IMR-90 (cell line): ENCODE measurements around the gene RGS14. TPM values are rescaled to one million over a fixed set of nuclear protein-coding genes. Genes with fewer than 3 reads are reported as not detected.
A peak's percentile ranks its signal among the peaks of the same experiment; 100 is the strongest.

Source experiments
- ATAC-seq: fragments of 200-7000 bp; cut with Tn5 transposase; 2 replicates; pipeline ENCODE4 v1.9.1; 2020; ENCODE audit warnings: low read depth, mild to moderate bottlenecking, moderate library complexity
- BruUV-seq: library from RNA; stranded (reverse); fragments of 400-500 nt; replicated peaks from 2 replicates; lab custom pipeline; 2021; lab: Mats Ljungman, UMichigan
- CTCF ChIA-PET: fragments of 300-600 bp; formaldehyde crosslinking; extraction: SDS; loops from one replicate; lab custom pipeline; 2021; ENCODE audit warnings: antibody characterized with exemption; lab: Yijun Ruan, JAX
- POLR2A ChIA-PET: fragments of 300-600 bp; sonication (Branson Sonifier 250); formaldehyde crosslinking; loops from one replicate; lab custom pipeline; 2022; ENCODE audit warnings: antibody characterized with exemption; ENCODE audit not compliant: unreplicated experiment; lab: Charles Lee
- DNase-seq: peaks from one replicate; pipeline ENCODE4 v3.0.0; 2013
- H2AFZ ChIP-seq: replicated peaks from 2 replicates; pipeline ENCODE3; 2013; ENCODE audit warnings: low read length, mild to moderate bottlenecking; ENCODE audit not compliant: poor library complexity
- H2AK5ac ChIP-seq: 2 replicates; pipeline ENCODE4 v1.6.1; 2013; ENCODE audit warnings: low read depth, low read length, inconsistent platforms
- H2AK9ac ChIP-seq: replicated peaks from 2 replicates; pipeline ENCODE3; 2013; ENCODE audit warnings: mild to moderate bottlenecking, low read depth, low read length, moderate library complexity; ENCODE audit not compliant: poor library complexity
- H2BK120ac ChIP-seq: 2 replicates; pipeline ENCODE4 v1.6.1; 2013; ENCODE audit warnings: low read depth, low read length, inconsistent platforms
- H2BK15ac ChIP-seq: 3 replicates; pipeline ENCODE4 v1.6.1; 2013; ENCODE audit warnings: low read depth, low read length, inconsistent platforms
- H2BK20ac ChIP-seq: 2 replicates; pipeline ENCODE4 v1.6.1; 2013; ENCODE audit warnings: low read depth, mild to moderate bottlenecking, inconsistent platforms, low read length, moderate library complexity
- H2BK5ac ChIP-seq: 2 replicates; pipeline ENCODE4 v1.6.1; 2013; ENCODE audit warnings: mild to moderate bottlenecking, low read depth, low read length, inconsistent platforms; ENCODE audit not compliant: poor library complexity, severe bottlenecking
- H3K14ac ChIP-seq: replicated peaks from 2 replicates; pipeline ENCODE4 v1.6.1; 2013; ENCODE audit warnings: low read depth, low read length, inconsistent platforms
- H3K18ac ChIP-seq: 2 replicates; pipeline ENCODE4 v1.6.1; 2013; ENCODE audit warnings: low read depth, low read length, control low read depth
- H3K23ac ChIP-seq: 2 replicates; pipeline ENCODE4 v1.6.1; 2013; ENCODE audit warnings: low read depth, low read length, inconsistent platforms
- H3K27ac ChIP-seq: 2 replicates; pipeline ENCODE4 v1.5.1; 2013; ENCODE audit warnings: mild to moderate bottlenecking, control low read depth, low read length; ENCODE audit not compliant: insufficient read depth
- H3K27me3 ChIP-seq: 2 replicates; pipeline ENCODE4 v1.6.1; 2013; ENCODE audit warnings: low read length; ENCODE audit not compliant: control insufficient read depth, insufficient read depth
- H3K36me3 ChIP-seq: 2 replicates; pipeline ENCODE4 v1.6.1; 2013; ENCODE audit warnings: low read length, mixed read lengths; ENCODE audit not compliant: control insufficient read depth, insufficient read depth
- H3K4ac ChIP-seq: 2 replicates; pipeline ENCODE4 v1.6.1; 2013; ENCODE audit warnings: low read depth, low read length, inconsistent platforms
- H3K4me1 ChIP-seq: 2 replicates; pipeline ENCODE4 v1.6.1; 2013; ENCODE audit warnings: low read length, mixed read lengths; ENCODE audit not compliant: control insufficient read depth, insufficient read depth
- H3K4me2 ChIP-seq: 2 replicates; pipeline ENCODE4 v1.6.1; 2013; ENCODE audit warnings: low read depth, mild to moderate bottlenecking, control low read depth, low read length, moderate library complexity
- H3K4me3 ChIP-seq: 2 replicates; pipeline ENCODE4 v1.5.1; 2013; ENCODE audit warnings: low read depth, mild to moderate bottlenecking, control low read depth, low read length, moderate library complexity; ENCODE audit not compliant: insufficient read depth
- H3K56ac ChIP-seq: 2 replicates; pipeline ENCODE4 v1.6.1; 2013; ENCODE audit warnings: low read length, inconsistent platforms; ENCODE audit not compliant: insufficient read depth; ENCODE audit errors: extremely low read depth
- H3K79me1 ChIP-seq, 2 experiments: 2 replicates each; pipeline ENCODE4 v1.6.1; 2013; ENCODE audit warnings: low read length in 2 of 2, inconsistent platforms in 1 of 2, low read depth in 1 of 2
- H3K9ac ChIP-seq: 2 replicates; pipeline ENCODE4 v1.6.1; 2013; ENCODE audit warnings: low read depth, low read length, control low read depth
- H3K9me1 ChIP-seq: 2 replicates; pipeline ENCODE4 v1.6.1; 2013; ENCODE audit warnings: low read length, inconsistent platforms; ENCODE audit not compliant: insufficient read depth
- H3K9me3 ChIP-seq: 2 replicates; pipeline ENCODE4 v1.6.1; 2013; ENCODE audit warnings: low read length; ENCODE audit not compliant: control insufficient read depth, insufficient read depth
- H4K20me1 ChIP-seq: 2 replicates; pipeline ENCODE4 v1.6.1; 2013; ENCODE audit warnings: low read length, inconsistent platforms; ENCODE audit not compliant: insufficient read depth
- H4K5ac ChIP-seq: 2 replicates; pipeline ENCODE4 v1.6.1; 2013; ENCODE audit warnings: mild to moderate bottlenecking, low read depth, low read length, control low read depth
- H4K8ac ChIP-seq, 2 experiments: 2 replicates each; pipeline ENCODE4 v1.6.1; 2013; ENCODE audit warnings: low read depth in 2 of 2, low read length in 2 of 2, control low read depth in 1 of 2, inconsistent platforms in 1 of 2
- H4K91ac ChIP-seq: 2 replicates; pipeline ENCODE4 v1.6.1; 2013; ENCODE audit warnings: low read depth, low read length, inconsistent platforms; ENCODE audit not compliant: insufficient read depth
- CEBPB ChIP-seq: IDR thresholded peaks from 2 replicates; pipeline ENCODE4 v1.6.1; 2012; ENCODE audit warnings: low read depth, low read length, improper control_type of control experiment
- FOS ChIP-seq: fragments of 150-350 bp; IDR thresholded peaks from 2 replicates; pipeline ENCODE4 v1.6.1; 2016; ENCODE audit warnings: low read depth, low read length
- MAZ ChIP-seq: IDR thresholded peaks from 2 replicates; pipeline ENCODE4 v1.6.1; 2012; ENCODE audit warnings: low read depth, mild to moderate bottlenecking, low read length, improper control_type of control experiment, moderate library complexity, borderline replicate concordance
- MXI1 ChIP-seq: IDR thresholded peaks from 2 replicates; pipeline ENCODE4 v1.6.1; 2012; ENCODE audit warnings: low read depth, mild to moderate bottlenecking, low read length, moderate library complexity, borderline replicate concordance
- RAD21 ChIP-seq: IDR thresholded peaks from 2 replicates; pipeline ENCODE4 v1.6.1; 2012; ENCODE audit warnings: low read length, improper control_type of control experiment
- SMC3 ChIP-seq: fragments of 150-350 bp; IDR thresholded peaks from 2 replicates; pipeline ENCODE4 v1.6.1; 2016; ENCODE audit warnings: low read depth, mild to moderate bottlenecking, antibody characterized with exemption, low read length, moderate library complexity
- WGBS, 2 experiments: methylation state at CpG; one replicate each; pipeline versions ENCODE4 v1.1.5 to v1.1.7; 2013; ENCODE audit warnings: missing lambda C conversion rate in 2 of 2; ENCODE audit not compliant: insufficient read length in 1 of 2; ENCODE audit errors: extremely low coverage in 2 of 2; 5-methylcytosine and 5-hydroxymethylcytosine counted together
- dilution Hi-C: fragments of 300-500 bp; cut with HindIII; formaldehyde crosslinking; loops from one replicate; pipeline ENCODE4 v1.14.3; 2018; ENCODE audit warnings: low sequenced_read_pairs; ENCODE audit not compliant: unreplicated experiment
- in situ Hi-C: fragments of 300-500 bp; cut with MboI; formaldehyde crosslinking; loops from 3 replicates; pipeline ENCODE4 v1.14.3; 2019; ENCODE audit warnings: low sequenced_read_pairs, inconsistent platforms, mixed read lengths
- intact Hi-C: fragments of 100-400 bp; cut with micrococcal nuclease; formaldehyde crosslinking; loops from 2 replicates; pipeline ENCODE4 v1.10.0; 2022
- polyA plus RNA-seq, 3 experiments: library from polyadenylated mRNA; depleted of rRNA; stranded (reverse); fragments of >200 nt; gene quantifications; 2 replicates each; pipeline ENCODE4 v1.2.3, GENCODE V29; 2012; ENCODE audit warnings: low replicate concordance in 1 of 3
- total RNA-seq: library from RNA; depleted of rRNA; stranded (reverse); fragments of >200 nt; gene quantifications from 2 replicates; pipeline ENCODE4 v1.2.3, GENCODE V29; 2012
- TF ChIP-seq, protein P1 (sequence below): conservative IDR thresholded peaks from 2 replicates; pipeline ENCODE4 v1.5.1; 2012; ENCODE audit warnings: mild to moderate bottlenecking, low read depth, low read length, improper control_type of control experiment
- TF ChIP-seq, protein P2 (sequence below): fragments of 150-350 bp; IDR thresholded peaks from 2 replicates; pipeline ENCODE4 v1.6.1; 2016; ENCODE audit warnings: low read depth, mild to moderate bottlenecking, low read length, moderate library complexity, borderline replicate concordance

The RGS14 gene
- total and polyA plus RNA-seq, 2 of the 4 experiments (the other 2 are of a cell fraction), result 1.1 to 6.5 TPM

DNA sequence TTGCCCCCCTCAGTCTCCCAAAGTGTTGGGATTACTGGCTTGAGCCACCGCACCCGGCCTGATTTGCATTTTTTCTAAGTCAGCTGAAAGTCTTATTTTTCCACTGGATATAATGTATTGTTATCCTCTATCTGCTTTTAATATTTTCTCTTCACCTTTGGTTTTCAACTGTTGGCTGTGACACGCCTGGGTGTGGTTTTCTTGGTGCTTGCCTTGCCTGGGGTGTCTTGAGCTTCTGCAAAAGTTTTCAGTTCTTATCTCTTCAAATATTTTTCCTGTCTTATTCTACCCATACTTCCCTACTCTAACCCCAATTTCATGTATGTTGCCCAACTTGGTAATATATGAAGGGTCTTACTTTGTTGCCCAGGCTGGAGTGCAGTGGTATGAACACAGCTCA is 41.7 kb upstream of the RGS14 start (continued):
- TF ChIP-seq, protein P1, sequence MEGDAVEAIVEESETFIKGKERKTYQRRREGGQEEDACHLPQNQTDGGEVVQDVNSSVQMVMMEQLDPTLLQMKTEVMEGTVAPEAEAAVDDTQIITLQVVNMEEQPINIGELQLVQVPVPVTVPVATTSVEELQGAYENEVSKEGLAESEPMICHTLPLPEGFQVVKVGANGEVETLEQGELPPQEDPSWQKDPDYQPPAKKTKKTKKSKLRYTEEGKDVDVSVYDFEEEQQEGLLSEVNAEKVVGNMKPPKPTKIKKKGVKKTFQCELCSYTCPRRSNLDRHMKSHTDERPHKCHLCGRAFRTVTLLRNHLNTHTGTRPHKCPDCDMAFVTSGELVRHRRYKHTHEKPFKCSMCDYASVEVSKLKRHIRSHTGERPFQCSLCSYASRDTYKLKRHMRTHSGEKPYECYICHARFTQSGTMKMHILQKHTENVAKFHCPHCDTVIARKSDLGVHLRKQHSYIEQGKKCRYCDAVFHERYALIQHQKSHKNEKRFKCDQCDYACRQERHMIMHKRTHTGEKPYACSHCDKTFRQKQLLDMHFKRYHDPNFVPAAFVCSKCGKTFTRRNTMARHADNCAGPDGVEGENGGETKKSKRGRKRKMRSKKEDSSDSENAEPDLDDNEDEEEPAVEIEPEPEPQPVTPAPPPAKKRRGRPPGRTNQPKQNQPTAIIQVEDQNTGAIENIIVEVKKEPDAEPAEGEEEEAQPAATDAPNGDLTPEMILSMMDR, result no peak
- no peak for TF ChIP-seq MXI1

DNA sequence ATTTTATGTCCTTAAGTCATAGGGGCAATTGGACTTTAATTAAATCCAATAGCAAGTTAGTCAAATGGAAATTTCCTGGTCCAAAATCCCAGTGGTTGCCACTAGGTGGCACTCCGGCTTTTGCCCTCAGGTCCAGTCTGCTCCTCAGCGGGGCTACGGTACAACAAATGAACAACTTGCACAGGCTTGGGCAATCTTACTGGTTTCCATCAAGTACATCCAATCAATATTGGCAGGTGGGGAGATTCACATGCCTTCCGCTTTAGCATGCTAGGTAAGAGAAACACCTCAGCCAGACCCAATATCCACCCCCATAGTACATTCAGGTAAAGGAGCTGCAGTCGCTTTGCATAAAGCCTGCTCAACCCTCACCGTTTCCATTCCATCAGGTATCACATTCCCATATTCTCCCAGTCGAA is 39.8 kb upstream of the RGS14 start:
- no peak overlapping the region for H3K23ac ChIP-seq
- 71% methylated on average over 3 of the region's 7 CpGs; no CpG with 5 or more reads in 1 of the 2 experiments for WGBS, 2 experiments
- peaks cover 6% of the 10 kb centered on the region; the same call in 1 of the 2 replicates for H3K9me1 ChIP-seq
- ATAC-seq (peak; percentile 92), DNase-seq (peak; percentile 80)
- no peak overlapping the region for H2AFZ ChIP-seq
- in situ Hi-C loops, result no loop called here
- H4K91ac ChIP-seq, result no peak overlapping the region
- H3K9me3 ChIP-seq, result no peaks in the 10 kb centered on the region
- dilution Hi-C loops, result no loop called here
- ChIA-PET CTCF (interaction anchor here (0.9 kb wide), 1 partner anchor 10 kb away, joined by 5 read pairs; no protein-coding TSS in a partner anchor), POLR2A (no interaction called here)
- TF ChIP-seq FOS (no peak), SMC3 (peak; percentile 73), CEBPB (peak; percentile 79), RAD21 (peak; percentile 88), MAZ (peak; percentile 26; the same call in 1 of the 2 replicates)
- TF ChIP-seq, protein P2, sequence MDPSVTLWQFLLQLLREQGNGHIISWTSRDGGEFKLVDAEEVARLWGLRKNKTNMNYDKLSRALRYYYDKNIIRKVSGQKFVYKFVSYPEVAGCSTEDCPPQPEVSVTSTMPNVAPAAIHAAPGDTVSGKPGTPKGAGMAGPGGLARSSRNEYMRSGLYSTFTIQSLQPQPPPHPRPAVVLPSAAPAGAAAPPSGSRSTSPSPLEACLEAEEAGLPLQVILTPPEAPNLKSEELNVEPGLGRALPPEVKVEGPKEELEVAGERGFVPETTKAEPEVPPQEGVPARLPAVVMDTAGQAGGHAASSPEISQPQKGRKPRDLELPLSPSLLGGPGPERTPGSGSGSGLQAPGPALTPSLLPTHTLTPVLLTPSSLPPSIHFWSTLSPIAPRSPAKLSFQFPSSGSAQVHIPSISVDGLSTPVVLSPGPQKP, result no peak
- TF ChIP-seq, protein P1, result peak; percentile 95
- H3K56ac ChIP-seq, result no peak overlapping the region
- H3K27me3 ChIP-seq, result no peaks in the 10 kb centered on the region
- no peak overlapping the region for H3K18ac ChIP-seq
- no peak overlapping the region for H3K27ac ChIP-seq
- no peak overlapping the region for H2BK120ac ChIP-seq
- no peak overlapping the region for H2AK9ac ChIP-seq
- no peak overlapping the region for H3K4me3 ChIP-seq
- H3K4ac ChIP-seq, result no peak overlapping the region
- H3K9ac ChIP-seq, result no peak overlapping the region
- BruUV-seq, result no TSS peak
- no peak overlapping the region for H3K4me2 ChIP-seq
- H3K4me1 ChIP-seq, result peaks cover under 1% of the 10 kb centered on the region; the same call in 1 of the 2 replicates
- no peak overlapping the region for H2BK15ac ChIP-seq
- no peak overlapping the region for H3K14ac ChIP-seq
- peaks cover 11% of the 10 kb centered on the region; the same call in 1 of the 2 replicates for H4K20me1 ChIP-seq
- H4K8ac ChIP-seq, result no peak overlapping the region
- H2BK5ac ChIP-seq, result no peak overlapping the region
- H3K36me3 ChIP-seq, result no peaks in the 10 kb centered on the region
- no peak overlapping the region for H2BK20ac ChIP-seq
- H4K5ac ChIP-seq, result no peak overlapping the region
- peaks cover 0 to 15% of the 10 kb centered on the region in 2 experiments; a peak in 1 of 4 replicates for H3K79me1 ChIP-seq
- H2AK5ac ChIP-seq, result no peak overlapping the region
- intact Hi-C loops, result loop anchor here (1.0 to 2.0 kb wide), 2 partner anchors 136 to 183 kb away; no protein-coding TSS in a partner anchor
